ENCODE results near the gene CAMK2N2. TPM values are rescaled to one million over a fixed set of nuclear protein-coding genes. Genes with fewer than 3 reads are reported as not detected.

The CAMK2N2 gene
- total RNA-seq, 1 donor from 2014 or later: 5.6 TPM

GRCh38 chr3:184238246-184238818 lies 23.0 kb downstream of the CAMK2N2 start:
- no peaks in the 10 kb centered on the region for H3K4me1 Mint-ChIP-seq
- H3K27ac Mint-ChIP-seq (ENCODE audit: unreplicated experiment): no peak overlapping the region
- H3K36me3 Mint-ChIP-seq (ENCODE audit: low read depth): peaks cover 3% of the 10 kb centered on the region
- no peaks in the 10 kb centered on the region for H3K9me3 Mint-ChIP-seq
- TF ChIP-seq CTCF (conservative IDR thresholded peaks at IDR 0.05): no peak
- no peak for DNase-seq (ENCODE audit: low read depth, low spot score)
- H3K27me3 Mint-ChIP-seq (ENCODE audit: low read depth): peaks cover 30% of the 10 kb centered on the region
- H3K4me3 Mint-ChIP-seq: no peak overlapping the region

- Mint-ChIP-seq H3K36me3 (ENCODE audit: low read depth) (peaks cover 2% of the 10 kb centered on the region), H3K4me1 (no peaks in the 10 kb centered on the region), H3K4me3 (no peak overlapping the region), H3K9me3 (no peaks in the 10 kb centered on the region), H3K27me3 (ENCODE audit: low read depth) (peaks cover 34% of the 10 kb centered on the region), H3K27ac (ENCODE audit: unreplicated experiment) (no peak overlapping the region)
- TF ChIP-seq CTCF (conservative IDR thresholded peaks at IDR 0.05): no peak
- no peak for DNase-seq (ENCODE audit: low read depth, low spot score)
These were observed 23.5 kb downstream of the CAMK2N2 start for GRCh38 chr3:184237807-184238206.

DNA sequence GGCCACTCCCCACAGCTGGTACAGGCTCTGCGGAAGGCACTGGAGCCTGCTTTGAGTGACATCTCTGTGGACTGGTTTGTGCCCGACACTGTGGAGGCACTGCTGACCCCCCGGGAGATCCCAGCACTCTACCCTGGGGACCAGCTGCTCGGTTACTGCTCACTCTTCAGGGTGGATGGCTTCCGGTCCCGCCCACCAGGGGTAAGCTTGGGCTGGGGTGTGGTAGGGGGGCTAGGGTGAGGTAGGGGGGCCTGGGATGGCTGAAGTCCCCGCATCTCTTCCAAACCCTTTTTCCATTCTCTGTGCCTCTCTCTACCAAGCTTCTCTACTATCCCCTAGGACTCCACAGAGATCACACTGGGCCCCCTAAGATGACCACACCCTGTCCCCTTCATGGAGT lies 24.1 kb downstream of the CAMK2N2 start:
- Mint-ChIP-seq H3K27ac (ENCODE audit: unreplicated experiment) (no peak overlapping the region), H3K9me3 (no peaks in the 10 kb centered on the region), H3K27me3 (ENCODE audit: low read depth) (peaks cover 40% of the 10 kb centered on the region), H3K4me1 (no peaks in the 10 kb centered on the region), H3K4me3 (peak overlapping the region; percentile 45), H3K36me3 (ENCODE audit: low read depth) (no peaks in the 10 kb centered on the region)
- no peak for TF ChIP-seq CTCF (conservative IDR thresholded peaks at IDR 0.05)
- DNase-seq (ENCODE audit: low read depth, low spot score): no peak

- H3K4me3 Mint-ChIP-seq: no peak overlapping the region
- H3K27ac Mint-ChIP-seq (ENCODE audit: unreplicated experiment): no peak overlapping the region
- no peak for DNase-seq (ENCODE audit: low read depth, low spot score)
- H3K27me3 Mint-ChIP-seq (ENCODE audit: low read depth): peaks cover 45% of the 10 kb centered on the region
- no peaks in the 10 kb centered on the region for H3K36me3 Mint-ChIP-seq (ENCODE audit: low read depth)
- no peaks in the 10 kb centered on the region for H3K4me1 Mint-ChIP-seq
- no peaks in the 10 kb centered on the region for H3K9me3 Mint-ChIP-seq
- no peak for TF ChIP-seq CTCF (conservative IDR thresholded peaks at IDR 0.05)
These were observed 24.7 kb downstream of the CAMK2N2 start for GRCh38 chr3:184236636-184237035.

- no peak for TF ChIP-seq CTCF (conservative IDR thresholded peaks at IDR 0.05)
- Mint-ChIP-seq H3K27ac (ENCODE audit: unreplicated experiment) (no peak overlapping the region), H3K4me1 (peaks cover 6% of the 10 kb centered on the region), H3K27me3 (ENCODE audit: low read depth) (peaks cover 51% of the 10 kb centered on the region), H3K36me3 (ENCODE audit: low read depth) (no peaks in the 10 kb centered on the region), H3K4me3 (no peak overlapping the region), H3K9me3 (no peaks in the 10 kb centered on the region)
- no peak for DNase-seq (ENCODE audit: low read depth, low spot score)
These were observed 25.3 kb downstream of the CAMK2N2 start for GRCh38 chr3:184236033-184236410.

Measured in neural crest cell (in vitro differentiated cells).